Loucy (cell line): Measurements from ENCODE around the gene HAUS8.

ENCODE experiments used
- H2AFZ ChIP-seq: fragments of 200-600 bp; sonication (generic); 2 replicates; pipeline ENCODE4 v1.6.0; 2016; ENCODE audit warnings: antibody characterized with exemption, mild to moderate bottlenecking, low read length, moderate library complexity
- H3F3A ChIP-seq: fragments of 200-600 bp; 2 replicates; pipeline ENCODE4 v1.6.0; 2016; ENCODE audit warnings: antibody characterized with exemption, low read depth, mild to moderate bottlenecking
- H3K27me3 ChIP-seq: fragments of 200-600 bp; sonication (generic); 2 replicates; pipeline ENCODE4 v1.6.1; 2014; ENCODE audit warnings: low read length, mild to moderate bottlenecking; ENCODE audit not compliant: insufficient read depth, poor library complexity, severe bottlenecking
- H3K36me3 ChIP-seq: fragments of 200-600 bp; sonication (generic); 2 replicates; pipeline ENCODE4 v1.6.1; 2016; ENCODE audit warnings: low read length; ENCODE audit not compliant: insufficient read depth
- H3K4me1 ChIP-seq: fragments of 200-600 bp; sonication (generic); 2 replicates; pipeline ENCODE4 v1.5.1; 2014; ENCODE audit warnings: low read length, mild to moderate bottlenecking; ENCODE audit not compliant: insufficient read depth, poor library complexity, severe bottlenecking
- H3K4me2 ChIP-seq: fragments of 200-600 bp; sonication (generic); 2 replicates; pipeline ENCODE4 v1.6.0; 2014; ENCODE audit warnings: antibody characterized with exemption, low read length, low read depth, mild to moderate bottlenecking; ENCODE audit not compliant: poor library complexity, severe bottlenecking
- H3K4me3 ChIP-seq: fragments of 200-600 bp; sonication (generic); 2 replicates; pipeline ENCODE4 v1.5.1; 2014; ENCODE audit warnings: low read length, mild to moderate bottlenecking, mixed read lengths; ENCODE audit not compliant: poor library complexity, severe bottlenecking
- H3K79me2 ChIP-seq: fragments of 200-600 bp; sonication (generic); 2 replicates; pipeline ENCODE4 v1.6.1; 2014; ENCODE audit warnings: low read length; ENCODE audit not compliant: insufficient read depth
- H3K9ac ChIP-seq: fragments of 200-600 bp; sonication (generic); 2 replicates; pipeline ENCODE4 v1.6.0; 2014; ENCODE audit warnings: mild to moderate bottlenecking, low read depth, low read length, moderate library complexity; ENCODE audit not compliant: poor library complexity, severe bottlenecking
- H3K9me2 ChIP-seq: fragments of 200-600 bp; sonication (generic); replicated peaks from 2 replicates; pipeline ENCODE4 v1.6.1; 2016; ENCODE audit warnings: low read depth, low read length, mixed read lengths
- H3K9me3 ChIP-seq: fragments of 200-600 bp; sonication (generic); 2 replicates; pipeline ENCODE4 v1.6.1; 2014; ENCODE audit warnings: mild to moderate bottlenecking, antibody characterized with exemption, low read length, low read depth; ENCODE audit not compliant: insufficient read depth
- H4K20me1 ChIP-seq: fragments of 200-600 bp; sonication (generic); 2 replicates; pipeline ENCODE4 v1.6.0; 2014; ENCODE audit warnings: antibody characterized with exemption, low read length, mild to moderate bottlenecking; ENCODE audit not compliant: insufficient read depth, poor library complexity, severe bottlenecking
- CTCF ChIP-seq: fragments of 200-600 bp; sonication (generic); conservative IDR thresholded peaks from 2 replicates; pipeline ENCODE4 v1.5.1; 2014; ENCODE audit warnings: mild to moderate bottlenecking, antibody characterized with exemption, low read length
- EZH2phosphoT487 ChIP-seq: fragments of 200-600 bp; IDR thresholded peaks from 2 replicates; pipeline ENCODE4 v1.6.1; 2018; ENCODE audit warnings: antibody characterized with exemption, mild to moderate bottlenecking, moderate library complexity, borderline replicate concordance

HAUS8 gene

DNA sequence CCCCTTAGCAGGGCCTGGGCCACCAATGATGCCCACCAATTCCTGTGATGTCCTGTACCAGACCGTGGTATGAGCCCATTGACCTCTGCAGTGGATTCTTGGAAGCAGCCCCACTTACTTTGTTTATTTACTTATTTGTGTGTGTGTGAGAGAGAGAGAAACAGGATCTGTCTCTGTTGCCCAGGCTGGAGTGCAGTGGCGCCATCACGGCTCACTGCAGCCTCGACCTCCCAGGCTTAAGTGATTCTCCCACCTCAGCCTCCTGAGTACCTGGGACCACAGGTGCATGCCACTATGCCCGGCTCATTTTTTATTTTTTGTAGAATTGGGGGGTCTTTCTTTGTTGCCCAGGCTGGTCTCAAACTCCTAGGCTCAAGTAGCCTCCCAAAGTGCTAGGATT, 13.3 kb upstream of the HAUS8 start:
- H2AFZ ChIP-seq = no peak overlapping the region
- H4K20me1 ChIP-seq = peaks cover 58% of the 10 kb centered on the region
- no peaks in the 10 kb centered on the region for H3F3A ChIP-seq
- no peak overlapping the region for H3K4me2 ChIP-seq
- peaks cover 96% of the 10 kb centered on the region for H3K79me2 ChIP-seq
- H3K27me3 ChIP-seq = no peaks in the 10 kb centered on the region
- no peaks in the 10 kb centered on the region for H3K9me3 ChIP-seq
- no peaks in the 10 kb centered on the region for H3K9me2 ChIP-seq
- H3K4me3 ChIP-seq = no peak overlapping the region
- peaks cover 4% of the 10 kb centered on the region for H3K4me1 ChIP-seq
- peaks cover 17% of the 10 kb centered on the region; the same call in 1 of the 2 replicates for H3K36me3 ChIP-seq
- no peak overlapping the region for H3K9ac ChIP-seq
- TF ChIP-seq CTCF (no peak), EZH2phosphoT487 (no peak)

DNA sequence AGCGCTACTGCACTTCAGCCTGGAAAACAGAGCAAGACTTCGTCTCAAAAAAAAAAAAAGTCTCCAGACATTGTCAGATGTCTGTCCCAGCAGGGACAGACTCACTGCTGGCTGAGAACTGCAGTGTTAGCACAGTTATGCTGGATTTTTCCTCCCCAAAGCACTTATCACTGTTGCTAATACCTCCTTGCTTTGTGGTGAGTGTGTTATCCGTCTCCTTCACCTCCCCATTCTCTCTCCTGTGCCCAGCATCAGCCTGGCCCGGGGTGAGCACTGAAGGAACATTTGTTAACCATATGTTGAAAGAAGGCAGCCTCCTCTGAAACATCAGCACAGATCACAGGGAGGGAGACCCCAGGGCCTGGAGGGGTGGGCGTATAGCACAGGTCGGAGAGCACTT, 11.6 kb upstream of the HAUS8 start:
- peaks cover 96% of the 10 kb centered on the region for H3K79me2 ChIP-seq
- H4K20me1 ChIP-seq = peaks cover 58% of the 10 kb centered on the region
- peaks cover 12% of the 10 kb centered on the region; the same call in 1 of the 2 replicates for H3K36me3 ChIP-seq
- H3K4me3 ChIP-seq = no peak overlapping the region
- H3F3A ChIP-seq = no peaks in the 10 kb centered on the region
- TF ChIP-seq EZH2phosphoT487 = no peak
- no peak for TF ChIP-seq CTCF
- H3K4me1 ChIP-seq = peaks cover 3% of the 10 kb centered on the region
- H3K9me2 ChIP-seq = no peaks in the 10 kb centered on the region
- H3K9ac ChIP-seq = no peak overlapping the region
- H3K9me3 ChIP-seq = no peaks in the 10 kb centered on the region
- no peak overlapping the region for H2AFZ ChIP-seq
- no peaks in the 10 kb centered on the region for H3K27me3 ChIP-seq
- H3K4me2 ChIP-seq = no peak overlapping the region

DNA sequence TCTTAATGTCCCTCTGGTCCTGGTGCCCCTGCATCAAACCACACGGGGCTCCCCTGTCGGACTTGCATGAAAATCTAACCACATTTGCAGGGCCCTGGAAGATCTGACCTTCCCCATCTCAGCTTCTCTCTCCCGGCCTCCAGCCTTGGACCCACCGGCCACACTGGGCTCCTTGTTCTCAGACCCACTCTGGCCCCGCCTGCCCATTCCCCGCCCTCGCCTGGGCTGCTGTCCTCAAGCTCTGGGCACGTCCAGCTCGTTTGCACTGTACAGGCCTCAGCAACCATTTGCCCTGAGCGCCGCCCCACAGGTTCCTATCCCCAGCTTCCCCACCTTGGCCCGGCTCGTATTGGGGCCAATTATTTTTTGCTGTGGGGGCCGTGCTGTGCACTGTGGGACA, 10.9 kb upstream of the HAUS8 start:
- no peak overlapping the region for H3K4me2 ChIP-seq
- no peaks in the 10 kb centered on the region for H3K9me3 ChIP-seq
- H2AFZ ChIP-seq = no peak overlapping the region
- H3K4me1 ChIP-seq = no peaks in the 10 kb centered on the region
- H3K27me3 ChIP-seq = no peaks in the 10 kb centered on the region
- no peak for TF ChIP-seq EZH2phosphoT487
- H3K9me2 ChIP-seq = no peaks in the 10 kb centered on the region
- H3K9ac ChIP-seq = no peak overlapping the region
- H3K79me2 ChIP-seq = peaks cover 96% of the 10 kb centered on the region
- H3K36me3 ChIP-seq = peaks cover 11% of the 10 kb centered on the region; the same call in 1 of the 2 replicates
- no peak overlapping the region for H3K4me3 ChIP-seq
- H3F3A ChIP-seq = no peaks in the 10 kb centered on the region
- H4K20me1 ChIP-seq = peaks cover 60% of the 10 kb centered on the region
